H9 (cell line): ENCODE data around the gene MISP3. TPM values are rescaled to one million over a fixed set of nuclear protein-coding genes. Genes with fewer than 3 reads are reported as not detected.

ENCODE experiments used
- DNase-seq: peaks from one replicate; pipeline ENCODE4 v3.0.0-alpha.2; 2017
- H2AFZ ChIP-seq: one replicate; pipeline ENCODE4 v1.6.1; 2013; ENCODE audit warnings: mild to moderate bottlenecking, low read length, control low read depth, moderate library complexity
- H2AK5ac ChIP-seq: 2 replicates; pipeline ENCODE4 v1.6.1; 2013; ENCODE audit warnings: low read length, control low read depth, mixed read lengths; ENCODE audit not compliant: insufficient read length
- H2BK120ac ChIP-seq: one replicate; pipeline ENCODE4 v1.6.1; 2013; ENCODE audit warnings: low read depth, mild to moderate bottlenecking, low read length, control low read depth, inconsistent platforms; ENCODE audit not compliant: poor library complexity, severe bottlenecking
- H2BK12ac ChIP-seq: 2 replicates; pipeline ENCODE4 v1.6.1; 2013; ENCODE audit warnings: low read length, control low read depth, mixed read lengths, low read depth; ENCODE audit not compliant: insufficient read length
- H2BK15ac ChIP-seq: 2 replicates; pipeline ENCODE4 v1.6.1; 2013; ENCODE audit warnings: low read depth, low read length, control low read depth
- H2BK20ac ChIP-seq: one replicate; pipeline ENCODE4 v1.6.1; 2013; ENCODE audit warnings: low read depth, mild to moderate bottlenecking, low read length, control low read depth, inconsistent platforms; ENCODE audit not compliant: poor library complexity, severe bottlenecking
- H2BK5ac ChIP-seq: 2 replicates; pipeline ENCODE4 v1.6.1; 2013; ENCODE audit warnings: low read length, control low read depth, mixed read lengths; ENCODE audit not compliant: insufficient read length
- H3K14ac ChIP-seq: 2 replicates; pipeline ENCODE4 v1.6.1; 2013; ENCODE audit warnings: low read length, control low read depth; ENCODE audit not compliant: insufficient read depth
- H3K18ac ChIP-seq: 2 replicates; pipeline ENCODE4 v1.6.1; 2013; ENCODE audit warnings: low read depth, mild to moderate bottlenecking, mixed read lengths, low read length, control low read depth; ENCODE audit not compliant: insufficient read length
- H3K23ac ChIP-seq: 2 replicates; pipeline ENCODE4 v1.6.1; 2013; ENCODE audit warnings: low read length, control low read depth, mixed read lengths, low read depth; ENCODE audit not compliant: insufficient read length
- H3K23me2 ChIP-seq: 2 replicates; pipeline ENCODE4 v1.6.1; 2013; ENCODE audit warnings: low read depth, mild to moderate bottlenecking, mixed read lengths, low read length, control low read depth; ENCODE audit not compliant: insufficient read length, poor library complexity, severe bottlenecking
- H3K27ac ChIP-seq: 2 replicates; pipeline ENCODE4 v1.5.1; 2013; ENCODE audit warnings: low read length, control low read depth, mixed read lengths, low read depth; ENCODE audit not compliant: insufficient read length
- H3K27me3 ChIP-seq: 2 replicates; pipeline ENCODE4 v1.6.1; 2013; ENCODE audit warnings: low read length, control low read depth, inconsistent platforms; ENCODE audit not compliant: insufficient read depth
- H3K4ac ChIP-seq: 2 replicates; pipeline ENCODE4 v1.6.1; 2013; ENCODE audit warnings: low read depth, mild to moderate bottlenecking, control low read depth, inconsistent platforms, low read length, moderate library complexity
- H3K4me1 ChIP-seq: 2 replicates; pipeline ENCODE4 v1.6.1; 2013; ENCODE audit warnings: low read length, control low read depth, inconsistent platforms; ENCODE audit not compliant: insufficient read depth
- H3K4me2 ChIP-seq: 2 replicates; pipeline ENCODE4 v1.6.1; 2013; ENCODE audit warnings: low read length, control low read depth, mixed read lengths; ENCODE audit not compliant: insufficient read length, insufficient read depth
- H3K56ac ChIP-seq: 2 replicates; pipeline ENCODE4 v1.6.1; 2013; ENCODE audit warnings: low read depth, mild to moderate bottlenecking, mixed read lengths, low read length, control low read depth; ENCODE audit not compliant: insufficient read length
- H3K79me1 ChIP-seq: 2 replicates; pipeline ENCODE4 v1.6.1; 2013; ENCODE audit warnings: low read depth, mild to moderate bottlenecking, moderate library complexity, low read length, control low read depth, inconsistent platforms; ENCODE audit not compliant: insufficient read depth, poor library complexity, severe bottlenecking
- H3K79me2 ChIP-seq: 2 replicates; pipeline ENCODE4 v1.6.1; 2013; ENCODE audit warnings: low read length, control low read depth, inconsistent platforms; ENCODE audit not compliant: insufficient read depth
- H3K9ac ChIP-seq: 2 replicates; pipeline ENCODE4 v1.6.1; 2013; ENCODE audit warnings: low read length, control low read depth, mixed read lengths; ENCODE audit not compliant: insufficient read length; ENCODE audit errors: extremely low read depth
- H3K9me3 ChIP-seq: one replicate; pipeline ENCODE4 v1.6.1; 2013; ENCODE audit warnings: low read depth, low read length, inconsistent platforms; ENCODE audit not compliant: control insufficient read depth
- H3T11ph ChIP-seq: one replicate; pipeline ENCODE4 v1.6.1; 2013; ENCODE audit warnings: mild to moderate bottlenecking, low read length, control low read depth, inconsistent platforms
- H4K20me1 ChIP-seq: one replicate; pipeline ENCODE4 v1.6.1; 2013; ENCODE audit not compliant: control insufficient read depth, insufficient read length, insufficient read depth
- H4K5ac ChIP-seq: 2 replicates; pipeline ENCODE4 v1.6.1; 2013; ENCODE audit warnings: low read depth, mild to moderate bottlenecking, mixed read lengths, low read length, control low read depth; ENCODE audit not compliant: insufficient read length
- H4K8ac ChIP-seq: replicated peaks from 2 replicates; pipeline ENCODE4 v1.6.1; 2013; ENCODE audit warnings: low read length, control low read depth, mixed read lengths, low read depth; ENCODE audit not compliant: insufficient read length
- H4K91ac ChIP-seq: 2 replicates; pipeline ENCODE4 v1.6.1; 2013; ENCODE audit warnings: low read depth, mild to moderate bottlenecking, moderate library complexity, mixed read lengths, low read length, control low read depth; ENCODE audit not compliant: insufficient read length
- H3K27ac Mint-ChIP-seq, 3 experiments: 2 replicates in 2 of 3; 3 replicates in 1 of 3; pipeline ENCODE4 v1.8.0; 2020 to 2021; ENCODE audit warnings: mixed read lengths in 3 of 3, mild to moderate bottlenecking in 1 of 3, moderate library complexity in 1 of 3
- H3K27me3 Mint-ChIP-seq: 2 replicates; pipeline ENCODE4 v1.8.0; 2021; ENCODE audit warnings: low read depth, mild to moderate bottlenecking, moderate library complexity, mixed read lengths
- H3K36me3 Mint-ChIP-seq, 3 experiments: 2 replicates in 2 of 3; 3 replicates in 1 of 3; pipeline ENCODE4 v1.8.0; 2020 to 2021; ENCODE audit warnings: low read depth in 3 of 3, mixed read lengths in 3 of 3; ENCODE audit not compliant: insufficient read depth in 1 of 3
- H3K4me1 Mint-ChIP-seq, 2 experiments: 2 replicates each; pipeline ENCODE4 v1.8.0; 2020; ENCODE audit warnings: mixed read lengths in 2 of 2
- H3K4me3 Mint-ChIP-seq, 2 experiments: 2 replicates in 1 of 2; 3 replicates in 1 of 2; pipeline ENCODE4 v1.8.0; 2020 to 2021; ENCODE audit warnings: mild to moderate bottlenecking in 2 of 2, mixed read lengths in 2 of 2, moderate library complexity in 1 of 2
- H3K9me3 Mint-ChIP-seq, 2 experiments: 2 replicates in 1 of 2; 3 replicates in 1 of 2; pipeline ENCODE4 v1.8.0; 2020; ENCODE audit warnings: mild to moderate bottlenecking in 2 of 2, mixed read lengths in 2 of 2, moderate library complexity in 1 of 2
- WGBS: extraction: QIAGEN DNeasy Blood & Tissue Kit; methylation state at CpG from one replicate; pipeline ENCODE4 v1.1.7; 2013; ENCODE audit warnings: missing lambda C conversion rate, low lambda C conversion rate, mixed read lengths; ENCODE audit not compliant: insufficient read length; ENCODE audit errors: extremely low coverage; 5-methylcytosine and 5-hydroxymethylcytosine counted together
- total RNA-seq: library from RNA; stranded (reverse); gene quantifications from 2 replicates; pipeline ENCODE4 v1.2.1, GENCODE V29; 2021
- TF ChIP-seq, protein P1 (sequence below): fragments of 200-600 bp; sonication (generic); conservative IDR thresholded peaks from 3 replicates; pipeline ENCODE4 v1.8.0; 2021; ENCODE audit warnings: antibody characterized with exemption, mild to moderate bottlenecking

The MISP3 gene
- total RNA-seq, 1 experiment from 2014 or later, result 0.26 TPM

GRCh38 chr19:14102102-14102696 is 29.6 kb downstream of the MISP3 start:
- Histone ChIP-seq H3K4me2 (no peak overlapping the region), H3K4me1 (no peaks in the 10 kb centered on the region), H3K79me1 (no peaks in the 10 kb centered on the region), H3K9me3 (no peaks in the 10 kb centered on the region), H2BK15ac (no peak overlapping the region), H3K27me3 (no peaks in the 10 kb centered on the region), H2AFZ (no peak overlapping the region), H2BK5ac (no peak overlapping the region), H3K56ac (no peak overlapping the region), H4K5ac (no peak overlapping the region), H3K23me2 (no peaks in the 10 kb centered on the region), H3K27ac (no peak overlapping the region), H4K91ac (no peak overlapping the region), H3K9ac (no peak overlapping the region), H2BK20ac (no peak overlapping the region), H3K18ac (no peak overlapping the region), H2BK12ac (no peak overlapping the region), H4K8ac (no peak overlapping the region), H2AK5ac (no peak overlapping the region), H3T11ph (no peak overlapping the region), H3K79me2 (no peaks in the 10 kb centered on the region), H4K20me1 (no peaks in the 10 kb centered on the region), H3K23ac (no peak overlapping the region), H2BK120ac (no peak overlapping the region), H3K4ac (no peak overlapping the region), H3K14ac (no peak overlapping the region)
- Mint-ChIP-seq H3K9me3 (no peaks in the 10 kb centered on the region), H3K27me3 (no peaks in the 10 kb centered on the region), H3K4me1 (no peaks in the 10 kb centered on the region), H3K4me3 (no peak overlapping the region), H3K36me3 (peaks cover 2 to 32% (median 9%) of the 10 kb centered on the region in 3 experiments; a peak in 5 of 7 replicates), H3K27ac (no peak overlapping the region; a peak in 1 of 7 replicates)
- no peak for DNase-seq
- TF ChIP-seq, protein P1, sequence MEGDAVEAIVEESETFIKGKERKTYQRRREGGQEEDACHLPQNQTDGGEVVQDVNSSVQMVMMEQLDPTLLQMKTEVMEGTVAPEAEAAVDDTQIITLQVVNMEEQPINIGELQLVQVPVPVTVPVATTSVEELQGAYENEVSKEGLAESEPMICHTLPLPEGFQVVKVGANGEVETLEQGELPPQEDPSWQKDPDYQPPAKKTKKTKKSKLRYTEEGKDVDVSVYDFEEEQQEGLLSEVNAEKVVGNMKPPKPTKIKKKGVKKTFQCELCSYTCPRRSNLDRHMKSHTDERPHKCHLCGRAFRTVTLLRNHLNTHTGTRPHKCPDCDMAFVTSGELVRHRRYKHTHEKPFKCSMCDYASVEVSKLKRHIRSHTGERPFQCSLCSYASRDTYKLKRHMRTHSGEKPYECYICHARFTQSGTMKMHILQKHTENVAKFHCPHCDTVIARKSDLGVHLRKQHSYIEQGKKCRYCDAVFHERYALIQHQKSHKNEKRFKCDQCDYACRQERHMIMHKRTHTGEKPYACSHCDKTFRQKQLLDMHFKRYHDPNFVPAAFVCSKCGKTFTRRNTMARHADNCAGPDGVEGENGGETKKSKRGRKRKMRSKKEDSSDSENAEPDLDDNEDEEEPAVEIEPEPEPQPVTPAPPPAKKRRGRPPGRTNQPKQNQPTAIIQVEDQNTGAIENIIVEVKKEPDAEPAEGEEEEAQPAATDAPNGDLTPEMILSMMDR, result no peak
- no CpG with 5 or more reads among the region's 11 CpGs for WGBS
